NCI-H524 treated with DMSO at 0.1 percent for 48 hours (cell line): ENCODE measurements around the gene ODAM.
"Not testable (repeated sequence)": the region's sequence is repeated elsewhere in the genome, so short reads cannot be mapped to it uniquely, and the experiment has no call there.

Experiments
- DNase-seq: peaks from one replicate; lab custom pipeline; 2025; lab: John Stamatoyannopoulos, UW

The ODAM gene, protein sequence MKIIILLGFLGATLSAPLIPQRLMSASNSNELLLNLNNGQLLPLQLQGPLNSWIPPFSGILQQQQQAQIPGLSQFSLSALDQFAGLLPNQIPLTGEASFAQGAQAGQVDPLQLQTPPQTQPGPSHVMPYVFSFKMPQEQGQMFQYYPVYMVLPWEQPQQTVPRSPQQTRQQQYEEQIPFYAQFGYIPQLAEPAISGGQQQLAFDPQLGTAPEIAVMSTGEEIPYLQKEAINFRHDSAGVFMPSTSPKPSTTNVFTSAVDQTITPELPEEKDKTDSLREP

DNA sequence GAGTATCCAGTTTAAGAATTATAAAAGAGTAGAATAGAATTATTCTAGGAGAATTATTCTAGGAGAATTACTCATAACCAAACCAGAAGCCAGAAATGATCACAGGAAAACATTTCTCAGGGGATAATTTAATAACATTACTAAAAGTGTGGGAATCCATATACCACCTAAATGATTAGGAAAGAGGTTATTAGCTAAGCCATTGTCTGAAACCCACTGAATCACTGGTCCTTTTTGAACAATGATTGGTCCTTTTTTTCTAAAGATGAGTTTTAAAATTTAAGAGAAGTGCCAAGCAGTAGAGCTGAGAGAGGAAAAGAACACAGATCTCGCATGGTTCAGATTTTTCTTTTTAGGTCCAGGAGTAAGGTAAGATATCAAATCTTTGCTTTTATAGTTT lies at the start of gene ODAM:
TSS of gene ODAM (plus strand) at position 301 of the 400 bp plus-strand sequence. CDS start 819 bp downstream, outside the sequence.
- no peak for DNase-seq

DNA sequence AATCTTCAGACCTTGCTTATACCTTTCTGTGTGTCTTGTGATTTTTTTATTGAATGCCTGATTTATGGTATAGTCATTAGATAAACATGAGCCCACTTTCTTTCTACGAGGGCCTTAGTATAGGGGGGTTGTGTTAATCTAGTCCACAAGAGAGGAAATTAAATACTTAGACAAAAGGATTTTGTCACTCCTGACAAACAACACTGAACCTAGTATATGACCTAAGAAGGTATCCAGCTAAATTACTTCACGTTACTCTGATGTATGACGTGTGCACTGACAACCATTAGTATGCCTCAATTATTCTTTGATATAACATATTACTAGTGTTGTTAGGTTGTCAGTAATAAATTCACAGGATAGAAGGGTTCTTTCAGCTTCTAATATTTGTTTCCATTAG lies 44.3 kb upstream of the ODAM start:
- no peak for DNase-seq

DNA sequence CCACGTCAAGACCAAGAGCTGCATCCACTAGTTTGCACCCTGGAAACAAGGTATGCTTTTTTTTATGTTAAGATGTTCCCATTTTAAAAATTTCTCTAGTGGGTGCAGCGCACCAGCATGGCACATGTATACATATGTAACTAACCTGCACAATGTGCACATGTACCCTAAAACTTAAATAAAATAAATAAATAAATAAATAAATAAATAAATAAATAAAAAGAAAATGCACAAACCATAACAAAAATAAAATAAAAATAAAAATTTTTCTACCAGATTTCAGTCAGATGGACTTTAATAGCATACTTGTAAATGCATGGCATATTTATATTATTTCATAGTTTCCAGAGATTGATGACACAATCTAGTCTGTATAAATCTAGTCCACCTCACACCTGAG lies 43.4 kb upstream of the ODAM start:
- no peak for DNase-seq

DNA sequence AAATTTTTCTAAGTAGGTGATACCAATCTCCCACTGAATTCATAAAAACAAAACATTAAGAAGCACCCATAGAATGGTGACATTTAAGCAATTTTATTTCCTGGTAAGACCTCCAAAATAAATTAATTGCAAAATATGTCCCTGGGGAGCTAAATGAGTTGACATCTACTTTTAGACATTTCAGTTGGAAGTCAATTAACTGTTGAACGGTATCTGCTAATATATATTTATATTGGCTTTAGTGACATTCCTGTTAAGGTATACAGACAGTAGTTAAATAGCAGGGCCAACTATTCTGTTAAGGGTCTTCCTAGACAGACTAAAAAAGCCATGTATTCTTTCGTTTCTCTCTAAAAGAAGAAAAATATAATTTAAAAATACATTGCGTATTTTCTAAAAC lies 41.6 kb upstream of the ODAM start, which contains the start of gene PRR27:
TSS of gene PRR27 (plus strand) at position 301 of the 400 bp plus-strand sequence. CDS start 139 bp downstream, outside the sequence.
- DNase-seq: no peak

DNA sequence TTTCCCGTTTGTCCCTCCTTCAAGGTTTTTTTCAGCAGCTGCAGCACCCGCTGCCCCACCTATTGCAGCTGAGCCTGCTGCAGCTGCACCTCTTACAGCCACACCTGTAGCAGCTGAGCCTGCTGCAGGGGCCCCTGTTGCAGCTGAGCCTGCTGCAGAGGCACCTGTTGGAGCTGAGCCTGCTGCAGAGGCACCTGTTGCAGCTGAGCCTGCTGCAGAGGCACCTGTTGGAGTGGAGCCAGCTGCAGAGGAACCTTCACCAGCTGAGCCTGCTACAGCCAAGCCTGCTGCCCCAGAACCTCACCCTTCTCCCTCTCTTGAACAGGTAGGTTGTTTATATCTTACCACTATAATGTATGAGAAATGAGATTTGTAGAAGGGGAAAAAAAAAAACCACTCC lies 36.9 kb upstream of the ODAM start:
- no peak for DNase-seq

DNA sequence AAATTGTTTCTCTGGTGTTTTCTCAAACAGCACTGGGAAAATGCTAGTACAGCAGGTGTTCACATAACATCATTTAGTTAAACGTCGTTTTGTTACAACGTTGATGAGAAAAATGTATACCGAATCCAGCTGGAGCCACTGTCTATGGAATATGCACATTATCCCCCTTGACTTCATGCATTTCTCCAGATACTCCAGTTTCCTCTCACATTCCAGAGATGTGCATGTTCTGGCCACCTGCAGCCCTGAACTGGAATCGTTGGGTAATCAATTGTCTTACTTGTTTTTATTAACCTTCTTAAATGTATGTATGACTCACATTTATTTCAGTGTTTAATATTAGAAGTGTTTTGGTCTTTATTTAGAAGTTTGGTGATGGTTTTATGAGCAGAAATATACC lies 18.4 kb upstream of the ODAM start:
- no peak for DNase-seq

DNA sequence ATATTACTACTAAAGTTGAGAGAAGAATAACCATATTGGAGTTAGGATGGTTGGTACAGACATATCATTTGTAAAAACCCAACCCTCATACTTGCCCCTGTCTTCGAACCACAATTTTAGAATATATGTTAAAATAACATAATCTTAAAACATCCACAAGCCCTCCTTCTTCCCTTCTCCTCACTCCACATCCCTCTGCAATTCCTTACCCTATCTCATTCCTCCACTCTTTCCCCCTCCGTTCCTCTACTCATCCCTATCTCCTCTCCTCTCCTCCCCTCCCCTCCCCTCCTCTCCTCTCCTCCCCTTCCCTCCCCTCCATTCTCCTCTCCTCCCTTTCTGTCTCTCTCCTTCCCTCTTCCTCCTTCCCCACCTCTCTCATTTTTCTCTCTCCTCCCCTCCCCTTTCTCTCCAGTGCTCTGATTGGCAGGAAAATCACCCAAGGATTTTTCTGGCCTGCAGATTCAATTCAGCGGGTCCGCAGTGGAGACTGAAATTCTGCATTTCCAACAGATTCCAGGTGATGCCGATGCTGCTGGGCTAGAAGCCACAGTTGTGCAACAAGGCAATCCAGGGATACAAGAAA lies 17.4 kb upstream of the ODAM start:
- DNase-seq: no peak

DNA sequence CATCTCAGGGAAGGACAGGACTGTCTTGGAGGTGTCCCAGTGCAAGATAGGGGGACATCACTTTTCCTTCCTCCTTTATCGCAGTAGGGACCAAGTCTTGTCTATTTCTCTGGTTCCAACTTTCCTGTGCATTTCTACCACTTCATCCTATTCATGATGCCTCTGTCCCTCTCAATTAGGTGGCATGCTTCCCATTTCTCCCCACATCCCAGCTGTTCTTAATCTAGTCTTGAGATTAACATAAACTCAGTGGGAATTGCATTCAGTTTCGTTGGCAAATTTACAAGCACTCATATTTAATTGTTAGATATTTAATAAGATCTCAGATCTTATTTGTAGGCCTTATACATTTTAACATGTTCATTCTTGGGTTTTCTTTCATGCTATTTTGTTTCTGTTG lies 15.7 kb upstream of the ODAM start:
- DNase-seq: no peak

DNA sequence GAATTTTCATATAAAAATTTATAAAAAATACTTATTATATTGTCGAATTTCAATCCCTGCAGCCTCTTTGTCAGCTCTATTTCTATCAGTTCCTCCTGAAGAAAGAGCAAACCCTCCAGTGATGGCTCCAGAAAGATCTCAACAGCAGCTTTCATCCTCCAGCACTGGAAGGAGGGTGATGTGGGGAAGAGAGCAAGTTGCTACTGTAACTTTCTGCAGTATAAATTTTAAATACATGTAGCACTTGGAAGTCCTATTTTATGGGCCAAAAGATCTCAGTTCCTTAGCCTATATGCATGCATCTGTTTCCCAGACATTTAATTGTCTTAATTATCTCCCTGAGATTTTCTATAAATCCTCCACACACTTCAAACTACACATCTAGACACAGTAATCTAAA lies 13.7 kb upstream of the ODAM start:
- DNase-seq: no peak

DNA sequence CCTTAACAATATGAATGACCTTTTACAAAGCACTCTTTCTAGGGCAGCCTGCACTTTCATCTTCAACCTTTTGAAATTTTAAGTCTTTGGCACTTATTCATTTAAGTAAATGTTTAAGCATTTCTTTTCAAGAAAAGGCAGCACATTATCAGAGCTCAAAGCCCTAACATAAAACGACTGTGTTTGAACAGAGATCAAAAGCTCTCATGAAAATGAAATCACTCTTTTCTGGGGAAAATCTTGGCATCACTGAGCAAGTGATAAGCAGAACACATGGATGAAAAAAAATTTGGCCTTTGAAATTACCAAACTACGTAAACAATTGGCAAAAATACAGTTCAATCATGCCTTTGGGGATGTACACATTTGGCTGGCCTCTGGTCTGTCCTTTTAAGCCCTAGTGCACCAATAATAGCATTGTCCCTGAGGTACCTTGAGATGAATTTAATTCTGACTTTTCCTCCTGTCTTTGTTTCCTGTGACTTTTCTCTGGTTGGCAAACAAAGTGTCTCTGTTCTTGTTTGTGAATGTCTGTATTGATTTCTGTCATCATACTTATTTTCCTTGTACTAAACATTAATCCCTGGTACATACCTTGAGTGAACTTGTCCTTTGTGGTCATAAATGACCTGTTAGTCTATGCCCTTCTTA lies 12.9 kb upstream of the ODAM start:
- DNase-seq: no peak

DNA sequence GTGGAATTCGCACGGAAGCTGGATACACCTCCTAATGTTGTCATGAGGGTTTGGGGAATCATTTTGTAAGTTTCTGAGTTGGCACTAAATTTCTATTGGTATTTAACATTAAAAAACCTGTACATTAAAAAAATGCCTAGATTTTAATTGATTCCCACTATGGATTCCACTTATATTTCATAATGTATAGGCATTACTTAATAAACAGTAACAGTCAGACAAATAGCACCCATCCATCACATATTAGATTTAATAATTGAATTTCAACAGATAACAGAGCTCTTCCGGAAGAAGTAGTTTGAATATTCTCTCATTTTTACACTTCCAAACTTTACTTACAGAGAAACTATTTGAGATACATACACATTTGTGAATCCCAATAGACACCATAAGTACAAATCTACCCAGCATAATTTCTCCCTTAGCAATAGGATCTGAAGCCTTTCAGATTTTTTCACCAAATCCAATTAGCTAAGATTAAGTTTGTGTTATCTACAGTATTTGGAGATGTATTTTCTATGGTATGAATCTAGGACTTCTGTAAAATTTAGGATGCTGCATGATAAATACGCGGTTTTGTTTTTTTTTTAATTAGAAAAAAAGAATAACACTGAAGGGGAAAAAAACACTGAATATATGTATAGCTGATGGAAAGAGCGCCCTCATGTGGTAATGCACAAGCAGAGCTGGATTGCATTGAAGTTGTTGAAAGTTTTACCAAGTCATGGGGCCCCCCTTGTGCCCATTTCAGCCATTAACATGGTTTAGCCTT lies 12.2 kb upstream of the ODAM start:
- DNase-seq: peak; percentile 0

DNA sequence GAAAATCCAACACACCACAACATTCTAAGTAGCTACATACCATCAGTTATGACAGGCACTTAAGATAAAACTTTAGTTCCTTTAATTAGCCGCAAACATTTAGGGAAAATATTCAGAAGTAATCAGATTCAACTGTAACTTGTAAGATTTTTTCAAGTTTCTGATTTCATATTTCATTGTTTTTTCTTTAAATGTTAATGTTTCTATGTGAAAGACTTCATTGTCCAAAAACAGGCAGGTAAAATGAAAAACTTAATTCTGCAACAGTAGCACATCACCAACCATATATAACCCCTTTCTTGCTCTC lies 11.6 kb upstream of the ODAM start:
- no peak for DNase-seq

DNA sequence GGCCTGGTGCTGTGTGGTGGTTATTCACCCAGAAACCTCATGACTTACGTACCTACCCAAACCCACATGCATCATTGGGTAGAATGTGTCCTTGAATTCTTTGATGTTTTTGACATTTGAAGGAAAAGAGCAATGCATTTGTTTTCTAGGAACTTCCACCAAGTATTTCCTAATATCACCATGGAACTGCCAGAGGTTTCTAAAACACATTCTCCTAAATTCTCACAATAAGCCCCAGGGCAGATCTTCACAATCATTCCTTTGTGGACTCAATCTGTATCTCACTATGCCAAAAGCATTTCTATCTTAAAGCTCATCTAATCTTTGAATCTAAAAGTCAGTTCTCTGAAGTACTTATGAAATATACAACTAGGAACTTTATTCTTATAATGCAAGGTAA lies 8.3 kb upstream of the ODAM start:
- no peak for DNase-seq

DNA sequence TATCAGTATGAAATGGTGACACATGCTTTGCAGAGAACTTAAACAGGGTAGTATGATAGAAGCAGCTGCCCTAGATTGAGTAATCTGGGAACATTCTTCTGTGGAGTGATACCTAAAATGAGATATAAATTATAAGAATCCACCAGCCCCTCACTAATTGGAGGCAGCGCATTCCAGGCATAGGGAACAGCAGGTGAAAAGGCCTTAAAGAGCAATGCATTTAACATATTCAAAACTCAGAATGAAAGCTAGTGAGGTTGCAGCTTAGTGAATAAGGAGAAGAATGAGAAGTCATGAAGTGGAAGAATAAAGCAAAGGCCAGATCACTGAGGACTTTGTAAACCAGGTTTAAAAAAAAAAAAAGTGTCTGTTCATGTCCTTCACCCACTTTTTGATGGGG lies 4.9 kb upstream of the ODAM start:
- DNase-seq: no peak

DNA sequence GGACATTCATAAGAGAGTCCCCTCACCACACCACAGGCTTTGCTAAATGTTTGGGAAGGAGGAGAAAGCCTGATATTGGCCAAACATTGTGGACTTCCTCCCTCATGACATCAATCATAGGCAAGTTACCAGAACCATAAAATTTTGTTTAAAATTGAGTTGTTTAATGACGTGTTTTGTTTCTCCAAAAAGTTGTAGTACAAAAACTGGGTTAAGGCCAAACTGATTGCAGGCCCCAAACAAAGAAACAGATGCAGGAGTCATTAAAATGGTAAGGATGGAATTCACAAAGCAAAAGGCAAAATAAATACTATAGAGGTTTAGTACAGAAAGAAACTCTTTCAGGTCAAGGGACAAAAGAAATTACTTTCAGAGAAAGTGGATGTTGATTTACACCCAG lies 3.9 kb upstream of the ODAM start:
- no peak for DNase-seq

DNA sequence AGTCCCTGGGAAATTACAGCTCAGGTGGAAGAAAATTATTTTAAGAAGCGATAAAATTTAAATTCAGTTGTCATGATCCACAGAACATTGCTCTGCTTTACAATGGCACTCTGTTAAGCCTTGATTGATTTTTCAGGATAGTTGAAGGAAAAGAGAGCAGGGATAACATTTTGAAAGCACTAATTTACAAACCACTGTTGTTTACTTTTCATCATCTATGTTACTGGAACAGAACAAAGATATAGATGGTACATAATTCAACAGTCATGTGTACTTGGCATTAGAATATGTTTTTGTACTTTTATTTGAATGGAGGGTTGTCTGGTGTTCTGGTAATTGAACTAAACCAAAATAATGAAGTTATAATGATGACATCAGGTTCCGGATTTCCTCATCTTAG lies 2.6 kb upstream of the ODAM start:
- no peak for DNase-seq

DNA sequence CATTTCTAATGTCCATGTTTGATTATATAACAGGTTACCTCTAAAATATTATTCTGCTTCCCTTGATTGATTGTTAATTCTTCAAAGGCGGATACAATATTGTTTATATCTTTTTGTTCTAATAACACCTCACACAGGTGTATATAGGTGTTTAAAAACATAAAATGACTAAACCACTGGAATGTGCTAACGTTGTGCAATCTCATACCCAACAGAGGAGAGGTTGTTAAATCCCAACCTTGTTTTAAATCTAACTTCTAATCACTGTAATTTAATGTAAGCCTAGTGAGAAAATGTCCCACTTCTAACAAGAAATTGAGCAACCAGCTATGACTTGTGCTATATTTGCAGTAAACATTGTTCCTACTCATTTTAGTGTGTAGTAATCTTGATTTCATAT lies 1.3 kb downstream of the ODAM start:
- no peak for DNase-seq

DNA sequence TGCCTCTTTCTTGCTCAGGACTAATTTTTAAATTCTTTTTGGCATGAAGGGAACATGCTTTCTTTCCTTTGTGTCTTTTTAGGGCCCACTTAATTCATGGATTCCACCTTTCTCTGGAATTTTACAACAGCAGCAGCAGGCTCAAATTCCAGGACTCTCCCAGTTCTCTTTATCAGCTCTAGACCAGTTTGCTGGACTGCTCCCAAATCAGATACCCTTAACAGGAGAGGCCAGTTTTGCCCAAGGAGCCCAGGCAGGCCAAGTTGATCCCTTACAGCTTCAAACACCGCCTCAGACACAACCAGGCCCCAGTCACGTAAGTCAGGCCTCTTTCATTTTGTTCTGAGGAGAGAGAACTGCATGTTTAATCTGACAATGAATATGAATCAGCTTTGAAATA lies 2.3 kb downstream of the ODAM start:
- DNase-seq: no peak

DNA sequence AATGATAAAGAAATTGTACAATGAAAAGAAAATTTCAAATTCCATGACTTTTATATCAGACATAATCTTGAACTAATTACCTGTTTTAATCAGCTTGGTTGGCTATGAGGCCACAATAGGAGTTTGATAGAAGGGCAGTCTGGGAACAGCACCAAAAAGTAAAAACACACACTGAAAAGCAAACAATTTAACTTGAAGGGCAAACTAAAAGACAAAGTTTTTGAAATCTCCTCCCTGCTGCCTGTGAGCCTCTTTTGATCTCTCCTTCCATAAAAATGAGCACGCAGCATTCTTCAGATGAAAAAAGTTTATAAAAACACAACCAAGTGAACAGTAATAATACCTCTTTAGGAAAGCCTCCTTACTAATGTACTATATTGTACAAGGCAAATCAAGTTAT lies 8.1 kb downstream of the ODAM start:
- no peak for DNase-seq

DNA sequence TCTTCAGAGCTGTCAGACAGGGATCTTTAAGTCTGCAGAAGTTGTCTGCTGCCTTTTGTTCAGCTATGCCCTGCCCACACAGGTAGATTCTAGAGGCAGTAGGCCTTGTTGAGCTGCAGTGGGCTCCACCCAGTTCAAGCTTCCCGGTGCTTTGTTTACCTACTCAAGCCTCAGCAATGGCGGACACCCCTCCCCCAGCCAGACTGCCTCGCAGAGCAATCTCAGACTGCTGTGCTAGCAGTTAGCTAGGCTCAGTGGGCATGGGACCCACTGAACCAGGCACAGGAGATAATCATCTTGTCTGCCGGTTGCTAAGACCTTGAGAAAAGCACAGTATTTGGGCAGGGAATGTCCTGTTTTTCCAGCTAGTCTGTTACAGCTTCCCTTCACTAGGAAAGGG lies 17.2 kb downstream of the ODAM start:
- DNase-seq: not testable (repeated sequence)

DNA sequence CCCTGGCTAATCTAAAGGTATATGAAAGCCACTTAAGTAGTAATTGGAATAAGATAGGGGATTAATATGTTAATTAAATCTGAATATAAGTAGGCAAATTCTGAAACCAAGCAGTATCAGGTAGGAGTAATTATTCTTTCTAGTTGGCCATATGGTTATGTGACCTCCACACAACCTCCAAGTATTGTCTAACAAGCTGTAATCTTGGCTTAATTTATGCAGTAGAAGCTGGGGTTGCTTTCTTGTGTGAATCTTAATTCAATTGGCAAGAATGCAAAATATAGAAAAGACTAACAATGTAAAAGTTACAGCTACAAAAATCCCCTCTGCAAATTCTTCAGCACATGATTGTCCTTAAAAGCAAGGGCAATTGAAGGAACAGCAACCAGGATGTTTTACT lies 20.6 kb downstream of the ODAM start:
- peak; percentile 35 for DNase-seq

DNA sequence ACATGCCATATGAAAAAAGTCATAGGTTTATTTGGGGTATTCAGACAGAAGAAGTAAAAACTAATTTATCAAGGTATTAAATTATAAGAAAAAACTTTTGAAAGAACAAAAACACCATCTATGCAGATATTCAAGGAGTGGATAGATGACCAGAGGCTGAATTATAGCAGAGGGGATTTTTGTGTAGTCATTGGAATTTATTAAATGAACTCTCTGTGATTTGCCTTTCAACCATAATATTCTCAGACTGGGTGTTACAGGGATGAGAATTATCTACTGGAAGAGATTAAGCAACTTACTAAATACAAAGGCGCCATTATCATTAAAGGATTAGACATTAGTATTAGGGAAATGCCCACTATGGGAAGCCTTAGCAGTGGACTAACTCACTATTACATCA lies 21.0 kb downstream of the ODAM start:
- not testable (repeated sequence) for DNase-seq

DNA sequence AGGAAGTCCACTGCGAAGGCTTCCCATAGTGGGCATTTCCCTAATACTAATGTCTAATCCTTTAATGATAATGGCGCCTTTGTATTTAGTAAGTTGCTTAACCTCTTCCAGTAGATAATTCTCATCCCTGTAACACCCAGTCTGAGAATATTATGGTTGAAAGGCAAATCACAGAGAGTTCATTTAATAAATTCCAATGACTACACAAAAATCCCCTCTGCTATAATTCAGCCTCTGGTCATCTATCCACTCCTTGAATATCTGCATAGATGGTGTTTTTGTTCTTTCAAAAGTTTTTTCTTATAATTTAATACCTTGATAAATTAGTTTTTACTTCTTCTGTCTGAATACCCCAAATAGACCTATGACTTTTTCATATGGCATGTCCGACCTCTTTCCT lies 25.9 kb downstream of the ODAM start:
- DNase-seq: not testable (repeated sequence)
